ENCODE measurements around the gene NTNG2. TPM values are rescaled to one million over a fixed set of nuclear protein-coding genes. Genes with fewer than 3 reads are reported as not detected.

The NTNG2 gene
- total and polyA plus RNA-seq, 2 of the 13 experiments (the other 11 are each of a cell fraction or from before 2014, with no cell fraction given), result 0.02 to 0.36 TPM

- no TSS peak for BruUV-seq (replicated peaks)
- ChIA-PET CTCF (ENCODE audit: low intra/inter-chr PET ratio, low total read pairs) (no interaction called here), POLR2A (no interaction called here)
- peak; percentile 69 for TF ChIP-seq ZNF263 (CRISPR knock-in tag; IDR thresholded peaks at IDR 0.05)
- no peak for TF ChIP-seq ZSCAN9 (CRISPR knock-in tag; IDR thresholded peaks at IDR 0.05; ENCODE audit: borderline replicate concordance)
- no peak for TF ChIP-seq CHD2 (IDR thresholded peaks at IDR 0.05; ENCODE audit: low read depth, low read length)
- TF ChIP-seq TRAFD1 (CRISPR knock-in tag; IDR thresholded peaks at IDR 0.05; ENCODE audit: borderline replicate concordance), result no peak
- no peak for TF ChIP-seq HNRNPL (IDR thresholded peaks at IDR 0.05; ENCODE audit: low read depth, low read length)
- TF ChIP-seq GATA4 (IDR thresholded peaks at IDR 0.05; ENCODE audit: borderline replicate concordance, low read depth), result no peak
- no peak for TF ChIP-seq TBP (CRISPR knock-in tag; IDR thresholded peaks at IDR 0.05)
- 0 out of 2 replicates have a peak, but pooled peaks have one; percentile 27 for TF ChIP-seq PATZ1 (CRISPR knock-in tag; IDR thresholded peaks at IDR 0.05)
- no peak overlapping the region; the same call in 1 of the 2 replicates for H3K9ac ChIP-seq (ENCODE audit: insufficient read depth, low read depth, low read length)
- H3K27me3 ChIP-seq (ENCODE audit: control insufficient read depth in 1 of 2, insufficient read depth in 2 of 2, low read length in 2 of 2), result peaks cover 16 to 69% of the 10 kb centered on the region in 2 experiments; a peak in 4 of 5 replicates
- no peaks in the 10 kb centered on the region for H3K79me2 ChIP-seq (ENCODE audit: insufficient read depth, low read length)
- no peak overlapping the region for H2AFZ ChIP-seq (ENCODE audit: low read length)
- in situ Hi-C loops (cut with HindIII; ENCODE audit: extremely low pct_ligation_motif_present, low pct_unique_long_range_greater_than_20kb), result loop anchor here (25.0 kb wide), 1 partner anchor 655 kb away; no protein-coding TSS in a partner anchor
- ATAC-seq (0 out of 3 replicates have a peak, but pooled peaks have one; percentile 5), FAIRE-seq (no peak), DNase-seq (ENCODE audit: low spot score) (no peak)
- H3K36me3 ChIP-seq (replicated peaks in 1 of 2; ENCODE audit: control insufficient read depth in 1 of 2, insufficient read depth in 2 of 2, low read length in 2 of 2), result no peaks in the 10 kb centered on the region
- H3K4me2 ChIP-seq (ENCODE audit: low read depth, low read length), result peak overlapping the region; percentile 80
- intact Hi-C loops (cut with micrococcal nuclease; ENCODE audit: unreplicated experiment), result loop anchor here (5.0 kb wide), 1 partner anchor 480 kb away; no protein-coding TSS in a partner anchor
- 0% methylated on average over 12 of the region's 18 CpGs for WGBS (ENCODE audit: low lambda C conversion rate)
- no peak overlapping the region for H3K27ac ChIP-seq (ENCODE audit: extremely low read length, insufficient read depth, low read length)
- H3K4me3 ChIP-seq (replicated peaks in 1 of 3; ENCODE audit: insufficient read depth in 1 of 3, low read depth in 2 of 3, low read length in 3 of 3), result peak overlapping the region; percentile 65 to 73 (median 66)
- H4K20me1 ChIP-seq (ENCODE audit: insufficient read depth, low read length), result no peaks in the 10 kb centered on the region
- no peaks in the 10 kb centered on the region for H3K9me3 ChIP-seq (ENCODE audit: low read length)
- peaks cover 16% of the 10 kb centered on the region for H3K4me1 ChIP-seq (ENCODE audit: insufficient read depth, low read length)
These were observed 80.8 kb downstream of the NTNG2 start for GRCh38 chr9:132242621-132243155.

All from HepG2 (cell line).